HCT116 (cell line): ENCODE results near the gene SGSH. TPM values are rescaled to one million over a fixed set of nuclear protein-coding genes. Genes with fewer than 3 reads are reported as not detected.

Source experiments
- ATAC-seq: fragments of 200-7000 bp; cut with Tn5 transposase; 2 replicates; pipeline ENCODE4 v1.9.1; 2020; ENCODE audit warnings: mild to moderate bottlenecking, moderate library complexity
- BruUV-seq: library from RNA; stranded (reverse); fragments of 400-500 nt; replicated peaks from 2 replicates; lab custom pipeline; 2021; lab: Mats Ljungman, UMichigan
- CTCF ChIA-PET: fragments of 300-600 bp; sonication (Branson Sonifier 250); formaldehyde crosslinking; loops from one replicate; lab custom pipeline; 2021; ENCODE audit warnings: antibody characterized with exemption; lab: Charles Lee
- POLR2A ChIA-PET: fragments of 300-600, 350-600 bp; sonication (Branson Sonifier 250); formaldehyde crosslinking; loops from one replicate; lab custom pipeline; 2021; ENCODE audit warnings: antibody characterized with exemption; lab: Charles Lee
- RAD21 ChIA-PET, 2 experiments: fragments of 300-600 bp; sonication (Branson Sonifier 250); formaldehyde crosslinking; loops; one replicate each; lab custom pipeline; 2023; ENCODE audit warnings: low total read pairs in 2 of 2; ENCODE audit not compliant: uncharacterized antibody in 2 of 2, unreplicated experiment in 2 of 2, low non-redundant PET in 1 of 2; lab: Charles Lee
- DNase-seq: peaks from one replicate; pipeline ENCODE4 v3.0.0-alpha.2; 2010; ENCODE audit warnings: low read depth, low spot score
- H2AFZ ChIP-seq: fragments of 200-600 bp; shearing (Covaris generic), sonication (generic); 2 replicates; pipeline ENCODE4 v1.6.1; 2017; ENCODE audit warnings: low read depth, mixed run types, mixed read lengths, antibody characterized with exemption, low read length; ENCODE audit not compliant: poor library complexity, severe bottlenecking
- H3K27ac ChIP-seq: 2 replicates; pipeline ENCODE4 v1.5.1; 2012; ENCODE audit warnings: low read depth, low read length
- H3K27me3 ChIP-seq: fragments of 200-600 bp; sonication (generic); 2 replicates; pipeline ENCODE4 v1.6.1; 2016; ENCODE audit warnings: mixed run types, low read length, mixed read lengths; ENCODE audit not compliant: insufficient read depth
- H3K36me3 ChIP-seq, 2 experiments: fragments of 200-500 bp in 1 of 2; fragments of 200-600 bp in 1 of 2; sonication (Bioruptor generic) in 1 of 2; sonication (generic) in 1 of 2; 2 replicates each; pipeline versions ENCODE4 v1.5.1 to v1.6.1; 2014 to 2016; ENCODE audit warnings: low read length in 2 of 2, inconsistent platforms in 1 of 2, mixed read lengths in 1 of 2, mixed run types in 1 of 2; ENCODE audit not compliant: insufficient read depth in 2 of 2, control insufficient read depth in 1 of 2
- H3K4me1 ChIP-seq, 2 experiments: fragments of 200-600 bp in 1 of 2; sonication (generic) in 1 of 2; 2 replicates each; pipeline versions ENCODE4 v1.5.1 to v1.6.1; 2012 to 2017; ENCODE audit warnings: low read length in 2 of 2, inconsistent platforms in 1 of 2, mild to moderate bottlenecking in 1 of 2, mixed read lengths in 1 of 2, mixed run types in 1 of 2, moderate library complexity in 1 of 2; ENCODE audit not compliant: insufficient read depth in 2 of 2, control insufficient read depth in 1 of 2
- H3K4me2 ChIP-seq: fragments of 200-600 bp; sonication (generic); 2 replicates; pipeline ENCODE4 v1.6.1; 2017; ENCODE audit warnings: mixed run types, low read length, mixed read lengths
- H3K4me3 ChIP-seq, 2 experiments: fragments of 200-600 bp in 1 of 2; sonication (generic) in 1 of 2; replicated peaks in 1 of 2; 2 replicates each; pipeline ENCODE4 v1.5.1; 2011 to 2016; ENCODE audit warnings: low read length in 2 of 2, control low read depth in 1 of 2, low read depth in 1 of 2, mild to moderate bottlenecking in 1 of 2, mixed read lengths in 1 of 2, mixed run types in 1 of 2
- H3K79me2 ChIP-seq: fragments of 200-600 bp; sonication (generic); 2 replicates; pipeline ENCODE4 v1.6.1; 2017; ENCODE audit warnings: mild to moderate bottlenecking, mixed run types, low read length, moderate library complexity, mixed read lengths; ENCODE audit not compliant: insufficient read depth
- H3K9ac ChIP-seq: fragments of 200-600 bp; sonication (generic); 2 replicates; pipeline ENCODE4 v1.6.1; 2016; ENCODE audit warnings: low read length, mixed read lengths
- H3K9me2 ChIP-seq: fragments of 200-600 bp; sonication (generic), shearing (Covaris generic); 2 replicates; pipeline ENCODE4 v1.6.1; 2017; ENCODE audit warnings: mixed run types, mild to moderate bottlenecking, moderate library complexity; ENCODE audit not compliant: insufficient read depth
- H3K9me3 ChIP-seq, 2 experiments: fragments of 200-500 bp in 1 of 2; fragments of 200-600 bp in 1 of 2; sonication (Bioruptor generic) in 1 of 2; sonication (generic) in 1 of 2; 2 replicates each; pipeline ENCODE4 v1.6.1; 2014 to 2017; ENCODE audit warnings: low read length in 2 of 2, mixed read lengths in 2 of 2, inconsistent platforms in 1 of 2, low read depth in 1 of 2, mild to moderate bottlenecking in 1 of 2, mixed run types in 1 of 2, moderate library complexity in 1 of 2; ENCODE audit not compliant: control insufficient read depth in 1 of 2, insufficient read depth in 1 of 2
- H4K20me1 ChIP-seq: fragments of 200-600 bp; sonication (generic), shearing (Covaris generic); 2 replicates; pipeline ENCODE4 v1.6.1; 2017; ENCODE audit warnings: mixed run types, mild to moderate bottlenecking, moderate library complexity; ENCODE audit not compliant: insufficient read depth
- CEBPB ChIP-seq: IDR thresholded peaks from 2 replicates; pipeline ENCODE4 v1.6.1; 2012; ENCODE audit warnings: low read depth
- EGR1 ChIP-seq: IDR thresholded peaks from 2 replicates; pipeline ENCODE4 v1.6.1; 2012; ENCODE audit warnings: low read depth
- EZH2 ChIP-seq: fragments of 200-600 bp; sonication (generic); IDR thresholded peaks from 2 replicates; pipeline ENCODE4 v1.6.1; 2017; ENCODE audit warnings: antibody characterized with exemption, mixed run types
- EZH2phosphoT487 ChIP-seq: fragments of 200-600 bp; IDR thresholded peaks from 2 replicates; pipeline ENCODE4 v1.6.1; 2018; ENCODE audit warnings: antibody characterized with exemption, borderline replicate concordance
- FOSL1 ChIP-seq: IDR thresholded peaks from 2 replicates; pipeline ENCODE4 v1.6.1; 2012; ENCODE audit warnings: low read depth
- JUND ChIP-seq: IDR thresholded peaks from 2 replicates; pipeline ENCODE4 v1.6.1; 2012
- MAX ChIP-seq: IDR thresholded peaks from 2 replicates; pipeline ENCODE4 v1.6.1; 2012
- POLR2A ChIP-seq: IDR thresholded peaks from 2 replicates; pipeline ENCODE4 v1.7.0; 2011; ENCODE audit warnings: borderline replicate concordance; ENCODE audit not compliant: insufficient read depth, insufficient read length; ENCODE audit errors: extremely low read depth
- POLR2AphosphoS5 ChIP-seq: IDR thresholded peaks from 2 replicates; pipeline ENCODE4 v1.6.1; 2011; ENCODE audit warnings: mild to moderate bottlenecking, low read depth, low read length, moderate library complexity
- RAD21 ChIP-seq: IDR thresholded peaks from 2 replicates; pipeline ENCODE4 v1.6.1; 2012; ENCODE audit warnings: low read depth, mild to moderate bottlenecking
- SIN3A ChIP-seq: IDR thresholded peaks from 2 replicates; pipeline ENCODE4 v1.6.1; 2012; ENCODE audit warnings: low read depth
- SP1 ChIP-seq: IDR thresholded peaks from 2 replicates; pipeline ENCODE4 v1.6.1; 2012; ENCODE audit warnings: low read depth
- TCF7L2 ChIP-seq: IDR thresholded peaks from 2 replicates; pipeline ENCODE4 v1.7.0; 2011; ENCODE audit warnings: borderline replicate concordance, inconsistent platforms; ENCODE audit not compliant: insufficient read depth, insufficient read length; ENCODE audit errors: extremely low read depth
- ZBTB33 ChIP-seq: IDR thresholded peaks from 2 replicates; pipeline ENCODE4 v1.6.1; 2011; ENCODE audit warnings: mild to moderate bottlenecking, low read length, moderate library complexity; ENCODE audit not compliant: insufficient replicate concordance; ENCODE audit errors: extremely low read depth
- intact Hi-C: fragments of 100-400 bp; cut with micrococcal nuclease; formaldehyde crosslinking; loops from 2 replicates; pipeline ENCODE4 v1.10.0; 2022
- total RNA-seq: library from RNA; stranded (reverse); gene quantifications from one replicate; pipeline ENCODE4 v1.2.1, GENCODE V29; 2021; ENCODE audit not compliant: unreplicated experiment
- TF ChIP-seq, protein P1 (sequence below), 3 experiments: fragments of 200-600 bp in 1 of 3; sonication (generic) in 1 of 3; IDR thresholded peaks in 2 of 3; conservative IDR thresholded peaks in 1 of 3; 2 replicates each; pipeline ENCODE4 v1.5.1; 2012 to 2017; ENCODE audit warnings: low read depth in 2 of 3, low read length in 2 of 3, antibody characterized with exemption in 1 of 3, borderline replicate concordance in 1 of 3, control low read depth in 1 of 3, mild to moderate bottlenecking in 1 of 3, mixed read lengths in 1 of 3, mixed run types in 1 of 3, moderate library complexity in 1 of 3; ENCODE audit not compliant: insufficient read depth in 1 of 3

The SGSH gene
- total RNA-seq, 1 experiment from 2014 or later = 34.4 TPM

DNA sequence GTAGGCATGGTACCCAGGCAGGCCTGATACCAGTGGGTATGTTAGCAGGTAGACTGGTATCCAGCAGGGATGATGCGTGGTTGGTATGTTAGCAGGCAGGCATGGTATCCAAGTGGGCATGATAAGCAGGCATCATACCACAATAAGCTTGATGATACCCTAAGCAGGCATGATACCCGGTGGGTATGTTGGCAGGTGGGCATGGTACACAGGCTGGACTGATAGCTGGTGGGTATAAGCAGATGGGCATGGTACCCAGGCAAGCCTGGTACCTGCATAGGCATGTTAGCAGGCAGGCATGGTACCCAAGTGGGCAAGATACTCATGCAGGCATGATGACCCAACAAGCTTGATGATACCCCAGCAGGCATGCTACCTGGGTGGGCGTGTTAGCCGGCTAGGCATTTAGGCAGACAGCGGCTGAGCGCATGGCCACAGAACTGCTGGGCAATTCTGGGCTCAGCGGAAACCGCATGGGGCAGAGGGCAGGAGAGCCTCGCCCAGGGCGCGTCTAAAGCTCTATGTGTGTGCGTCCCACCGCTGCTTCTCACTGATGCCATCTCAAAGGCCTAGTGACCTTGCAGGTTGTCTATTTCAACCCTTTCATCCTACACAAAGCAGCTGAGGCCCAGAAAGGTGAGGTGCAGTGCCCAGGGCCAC lies 2.3 kb downstream of the SGSH start (continued):
- no peak for TF ChIP-seq TCF7L2

DNA sequence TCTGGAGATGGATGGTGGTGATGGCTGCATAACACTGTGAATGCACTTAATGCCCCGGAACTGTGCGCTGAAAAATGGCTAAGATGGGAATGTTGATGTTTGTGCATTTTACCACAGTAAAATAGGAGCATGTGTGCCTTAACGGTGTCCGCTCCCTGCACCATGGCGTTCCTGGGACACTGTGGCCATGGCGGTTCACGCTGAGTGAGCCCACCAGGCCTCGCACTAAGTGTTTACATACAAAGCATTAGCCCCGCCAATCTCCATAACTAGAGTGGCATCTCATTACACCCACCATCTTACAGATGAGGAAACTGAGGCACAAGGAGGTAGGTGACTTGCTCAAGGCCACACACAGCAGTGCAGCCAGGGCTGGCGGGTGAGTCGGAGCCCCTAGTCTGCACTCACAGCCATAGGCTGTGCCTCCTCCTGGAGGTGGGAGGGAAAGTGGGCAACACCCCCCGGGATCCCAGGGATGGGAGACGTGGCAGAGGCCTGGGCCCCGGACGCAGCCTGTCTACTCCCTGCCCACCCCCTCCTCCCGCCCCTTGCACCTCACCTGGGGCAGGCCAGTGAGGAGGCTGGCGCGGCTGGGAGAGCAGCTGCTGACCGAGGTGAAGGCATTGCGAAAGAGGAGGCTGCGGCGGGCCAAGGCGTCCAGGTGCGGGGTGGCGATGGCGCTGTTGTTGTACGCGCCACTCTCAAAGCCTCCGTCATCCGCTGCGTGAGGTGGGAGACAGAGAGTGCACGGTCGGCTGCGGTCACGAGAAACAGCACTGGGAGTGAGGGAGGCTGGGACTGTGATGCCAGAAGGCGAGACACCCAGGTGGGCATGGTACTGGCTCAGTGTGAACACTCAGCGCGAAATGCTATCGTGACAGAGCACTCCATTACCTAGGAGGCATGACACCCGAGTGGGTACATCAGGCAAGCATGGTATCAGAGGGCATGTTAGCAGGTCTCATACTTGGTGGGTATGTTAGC lies 3.4 kb downstream of the SGSH start:
- intact Hi-C loops = no loop called here
- H3K4me3 ChIP-seq = no peak overlapping the region
- RAD21 ChIA-PET = no interaction called here
- H3K27me3 ChIP-seq = no peaks in the 10 kb centered on the region
- H3K9ac ChIP-seq = no peak overlapping the region
- CTCF ChIA-PET = no interaction called here
- no peak overlapping the region for H2AFZ ChIP-seq
- no peak overlapping the region for H3K4me2 ChIP-seq
- H3K79me2 ChIP-seq = peaks cover 17% of the 10 kb centered on the region
- ATAC-seq = no peak
- H3K4me1 ChIP-seq = peaks cover 8 to 15% of the 10 kb centered on the region in 2 experiments; a peak in 3 of 4 replicates
- H4K20me1 ChIP-seq = no peaks in the 10 kb centered on the region
- no peaks in the 10 kb centered on the region for H3K9me3 ChIP-seq
- H3K36me3 ChIP-seq = peaks cover 8 to 23% of the 10 kb centered on the region in 2 experiments; a peak in 3 of 4 replicates
- H3K27ac ChIP-seq = no peak overlapping the region
- no peak for DNase-seq
- no TSS peak for BruUV-seq
- H3K9me2 ChIP-seq = no peaks in the 10 kb centered on the region
- POLR2A ChIA-PET = no interaction called here
- TF ChIP-seq, protein P1, sequence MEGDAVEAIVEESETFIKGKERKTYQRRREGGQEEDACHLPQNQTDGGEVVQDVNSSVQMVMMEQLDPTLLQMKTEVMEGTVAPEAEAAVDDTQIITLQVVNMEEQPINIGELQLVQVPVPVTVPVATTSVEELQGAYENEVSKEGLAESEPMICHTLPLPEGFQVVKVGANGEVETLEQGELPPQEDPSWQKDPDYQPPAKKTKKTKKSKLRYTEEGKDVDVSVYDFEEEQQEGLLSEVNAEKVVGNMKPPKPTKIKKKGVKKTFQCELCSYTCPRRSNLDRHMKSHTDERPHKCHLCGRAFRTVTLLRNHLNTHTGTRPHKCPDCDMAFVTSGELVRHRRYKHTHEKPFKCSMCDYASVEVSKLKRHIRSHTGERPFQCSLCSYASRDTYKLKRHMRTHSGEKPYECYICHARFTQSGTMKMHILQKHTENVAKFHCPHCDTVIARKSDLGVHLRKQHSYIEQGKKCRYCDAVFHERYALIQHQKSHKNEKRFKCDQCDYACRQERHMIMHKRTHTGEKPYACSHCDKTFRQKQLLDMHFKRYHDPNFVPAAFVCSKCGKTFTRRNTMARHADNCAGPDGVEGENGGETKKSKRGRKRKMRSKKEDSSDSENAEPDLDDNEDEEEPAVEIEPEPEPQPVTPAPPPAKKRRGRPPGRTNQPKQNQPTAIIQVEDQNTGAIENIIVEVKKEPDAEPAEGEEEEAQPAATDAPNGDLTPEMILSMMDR (IDR thresholded peaks at IDR 0.05 in 2 of 3, conservative IDR thresholded peaks at IDR 0.05 in 1 of 3; ENCODE audit: borderline replicate concordance in 1 of 3, insufficient read depth in 1 of 3, low read depth in 2 of 3, low read length in 2 of 3) = no peak
- no peak for TF ChIP-seq EGR1
- TF ChIP-seq EZH2 = no peak
- TF ChIP-seq POLR2A = no peak
- no peak for TF ChIP-seq POLR2AphosphoS5
- TF ChIP-seq CEBPB = no peak
- no peak for TF ChIP-seq SIN3A
- TF ChIP-seq EZH2phosphoT487 = no peak
- TF ChIP-seq MAX = no peak
- TF ChIP-seq JUND = no peak
- TF ChIP-seq SP1 = no peak
- TF ChIP-seq RAD21 = no peak
- no peak for TF ChIP-seq ZBTB33
- TF ChIP-seq TCF7L2 = no peak
- TF ChIP-seq FOSL1 = no peak
